Measurements from ENCODE around the gene CYBC1.

DNA sequence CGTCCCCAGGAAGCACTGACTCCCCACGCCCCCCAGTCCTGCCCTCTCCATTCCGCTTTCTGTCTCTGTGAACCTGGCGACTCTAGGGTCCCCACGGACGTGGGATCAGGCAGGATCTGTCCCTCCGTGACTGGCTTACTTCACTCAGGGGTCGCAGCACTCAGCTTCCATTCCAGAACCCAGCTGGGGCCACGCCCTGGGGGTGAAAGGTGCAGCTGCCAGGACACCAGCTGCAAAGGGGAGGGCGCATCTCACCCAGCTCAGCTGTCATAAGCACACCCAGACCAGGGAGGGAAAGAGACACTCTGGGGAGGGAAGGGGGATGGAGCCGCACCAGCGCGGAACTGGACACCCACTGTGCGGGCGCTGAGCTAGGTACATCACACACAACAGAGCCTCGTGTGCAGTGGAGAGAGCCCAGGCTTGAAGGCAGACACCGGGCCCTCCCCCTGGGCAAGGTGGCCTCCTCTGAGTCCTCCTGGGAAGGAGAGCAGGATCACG lies 50.9 kb downstream of the CYBC1 start:
- TF ChIP-seq, protein P1, sequence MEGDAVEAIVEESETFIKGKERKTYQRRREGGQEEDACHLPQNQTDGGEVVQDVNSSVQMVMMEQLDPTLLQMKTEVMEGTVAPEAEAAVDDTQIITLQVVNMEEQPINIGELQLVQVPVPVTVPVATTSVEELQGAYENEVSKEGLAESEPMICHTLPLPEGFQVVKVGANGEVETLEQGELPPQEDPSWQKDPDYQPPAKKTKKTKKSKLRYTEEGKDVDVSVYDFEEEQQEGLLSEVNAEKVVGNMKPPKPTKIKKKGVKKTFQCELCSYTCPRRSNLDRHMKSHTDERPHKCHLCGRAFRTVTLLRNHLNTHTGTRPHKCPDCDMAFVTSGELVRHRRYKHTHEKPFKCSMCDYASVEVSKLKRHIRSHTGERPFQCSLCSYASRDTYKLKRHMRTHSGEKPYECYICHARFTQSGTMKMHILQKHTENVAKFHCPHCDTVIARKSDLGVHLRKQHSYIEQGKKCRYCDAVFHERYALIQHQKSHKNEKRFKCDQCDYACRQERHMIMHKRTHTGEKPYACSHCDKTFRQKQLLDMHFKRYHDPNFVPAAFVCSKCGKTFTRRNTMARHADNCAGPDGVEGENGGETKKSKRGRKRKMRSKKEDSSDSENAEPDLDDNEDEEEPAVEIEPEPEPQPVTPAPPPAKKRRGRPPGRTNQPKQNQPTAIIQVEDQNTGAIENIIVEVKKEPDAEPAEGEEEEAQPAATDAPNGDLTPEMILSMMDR (conservative IDR thresholded peaks at IDR 0.05; ENCODE audit: low read depth, low read length): no peak
- TF ChIP-seq, protein P2, sequence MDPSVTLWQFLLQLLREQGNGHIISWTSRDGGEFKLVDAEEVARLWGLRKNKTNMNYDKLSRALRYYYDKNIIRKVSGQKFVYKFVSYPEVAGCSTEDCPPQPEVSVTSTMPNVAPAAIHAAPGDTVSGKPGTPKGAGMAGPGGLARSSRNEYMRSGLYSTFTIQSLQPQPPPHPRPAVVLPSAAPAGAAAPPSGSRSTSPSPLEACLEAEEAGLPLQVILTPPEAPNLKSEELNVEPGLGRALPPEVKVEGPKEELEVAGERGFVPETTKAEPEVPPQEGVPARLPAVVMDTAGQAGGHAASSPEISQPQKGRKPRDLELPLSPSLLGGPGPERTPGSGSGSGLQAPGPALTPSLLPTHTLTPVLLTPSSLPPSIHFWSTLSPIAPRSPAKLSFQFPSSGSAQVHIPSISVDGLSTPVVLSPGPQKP (IDR thresholded peaks at IDR 0.05; ENCODE audit: borderline replicate concordance, low read depth, low read length): no peak
- no peak for TF ChIP-seq NFE2L2 (IDR thresholded peaks at IDR 0.05; ENCODE audit: low read depth, low read length)
- TF ChIP-seq RAD21 (IDR thresholded peaks at IDR 0.05; ENCODE audit: low read length): no peak
- TF ChIP-seq POLR2A (IDR thresholded peaks at IDR 0.05; ENCODE audit: low read depth, low read length): no peak
- no peak for TF ChIP-seq SMC3 (IDR thresholded peaks at IDR 0.05; ENCODE audit: low read depth, low read length)
- no peak for TF ChIP-seq MXI1 (IDR thresholded peaks at IDR 0.05; ENCODE audit: borderline replicate concordance, low read depth, low read length)

Measured in IMR-90 (cell line).